IPS-18c (cell line): ENCODE data around the gene LRRC10B.

Experiments used
- H3K4me3 ChIP-seq: 2 replicates; pipeline ENCODE4 v1.7.0; 2013; ENCODE audit warnings: low read depth, mild to moderate bottlenecking, low read length, moderate library complexity; ENCODE audit not compliant: insufficient read depth
- H3K9me3 ChIP-seq: one replicate; pipeline ENCODE4 v1.6.1; 2013; ENCODE audit warnings: mild to moderate bottlenecking, low read length, moderate library complexity; ENCODE audit not compliant: control insufficient read depth, insufficient read depth

LRRC10B gene

GRCh38 chr11:61549177-61549576 lies 40.6 kb downstream of the LRRC10B start:
- H3K4me3 ChIP-seq, result no peak overlapping the region
- H3K9me3 ChIP-seq, result peaks cover 1% of the 10 kb centered on the region

GRCh38 chr11:61549662-61550568 lies 41.4 kb downstream of the LRRC10B start:
- no peak overlapping the region for H3K4me3 ChIP-seq
- peaks cover 3% of the 10 kb centered on the region for H3K9me3 ChIP-seq

- no peak overlapping the region for H3K4me3 ChIP-seq
- peaks cover 3% of the 10 kb centered on the region for H3K9me3 ChIP-seq
Observed at GRCh38 chr11:61550665-61551227, 42.2 kb downstream of the LRRC10B start.

- H3K4me3 ChIP-seq, result no peak overlapping the region
Observed at GRCh38 chr11:61551634-61552033, 43.1 kb downstream of the LRRC10B start.

GRCh38 chr11:61552108-61552635 lies 43.6 kb downstream of the LRRC10B start:
- Histone ChIP-seq H3K9me3 (peaks cover 3% of the 10 kb centered on the region), H3K4me3 (no peak overlapping the region)

More at GRCh38 chr11:61551634-61552033, 43.1 kb downstream of the LRRC10B start:
- H3K9me3 ChIP-seq, result peaks cover 3% of the 10 kb centered on the region

- peaks cover 3% of the 10 kb centered on the region for H3K9me3 ChIP-seq
Observed at GRCh38 chr11:61553373-61554171, 45.0 kb downstream of the LRRC10B start.

GRCh38 chr11:61554172-61554988 lies 45.8 kb downstream of the LRRC10B start:
- peaks cover 3% of the 10 kb centered on the region for H3K9me3 ChIP-seq
- H3K4me3 ChIP-seq, result no peak overlapping the region; the same call in 1 of the 2 replicates

More at GRCh38 chr11:61553373-61554171, 45.0 kb downstream of the LRRC10B start:
- H3K4me3 ChIP-seq, result no peak overlapping the region

GRCh38 chr11:61555051-61555969 lies 46.8 kb downstream of the LRRC10B start:
- peak overlapping the region; percentile 38 for H3K4me3 ChIP-seq
- peaks cover 3% of the 10 kb centered on the region for H3K9me3 ChIP-seq

GRCh38 chr11:61555978-61556377 lies 47.4 kb downstream of the LRRC10B start:
- peaks cover 3% of the 10 kb centered on the region for H3K9me3 ChIP-seq
- H3K4me3 ChIP-seq, result peak overlapping the region; percentile 38; the same call in 1 of the 2 replicates

- peaks cover 3% of the 10 kb centered on the region for H3K9me3 ChIP-seq
Observed at GRCh38 chr11:61556621-61557020, 48.1 kb downstream of the LRRC10B start.

More at GRCh38 chr11:61556621-61557020, 48.1 kb downstream of the LRRC10B start:
- H3K4me3 ChIP-seq, result no peak overlapping the region
